Testis (tissue), 3 donors: ENCODE results near the gene MAGOH. TPM values are rescaled to one million over a fixed set of nuclear protein-coding genes. Genes with fewer than 3 reads are reported as not detected.

Source experiments
- DNase-seq: peaks from one replicate; pipeline ENCODE4 v3.0.0-alpha.2; 2019
- H3K27ac ChIP-seq, 2 donors: fragments of 200-600 bp; sonication (generic); one replicate each; pipeline ENCODE4 v1.5.1; 2019
- H3K27me3 ChIP-seq: fragments of 200-600 bp; sonication (generic); one replicate; pipeline ENCODE4 v1.5.1; 2019
- H3K36me3 ChIP-seq: fragments of 200-600 bp; sonication (generic); one replicate; pipeline ENCODE4 v1.5.1; 2017; ENCODE audit warnings: low read depth; ENCODE audit errors: missing control alignments
- H3K4me1 ChIP-seq: fragments of 200-600 bp; sonication (generic); one replicate; pipeline ENCODE4 v1.5.1; 2019
- H3K4me3 ChIP-seq, 2 donors: fragments of 200-600 bp; sonication (generic); one replicate each; pipeline ENCODE4 v1.5.1; 2017 to 2019
- H3K9me3 ChIP-seq: fragments of 200-600 bp; sonication (generic); one replicate; pipeline ENCODE4 v1.5.1; 2017
- POLR2A ChIP-seq: fragments of 450-650 bp; IDR thresholded peaks from one replicate; pipeline ENCODE4 v1.6.1; 2017; ENCODE audit warnings: antibody characterized with exemption, mild to moderate bottlenecking, moderate library complexity
- WGBS, 2 donors: methylation state at CpG; one replicate each; pipeline ENCODE4 v1.1.5; 2018; 5-methylcytosine and 5-hydroxymethylcytosine counted together
- intact Hi-C: fragments of 100-400 bp; cut with DNase I; formaldehyde crosslinking; loops from one replicate; pipeline ENCODE4 v1.15.1; 2023; ENCODE audit warnings: low total_unique reads
- polyA plus RNA-seq: library from polyadenylated mRNA; stranded (reverse); fragments of 350-450 nt; fragmentation: Illumina TruSeq; extraction: RNeasy Lipid Tissue Mini Kit (QIAGEN cat#74804); gene quantifications from one replicate; pipeline ENCODE4 v1.2.3, GENCODE V29; 2014; ENCODE audit warnings: low read depth, low replicate concordance; ENCODE audit not compliant: insufficient read depth
- total RNA-seq, 2 donors: library from RNA; depleted of rRNA; stranded (reverse); fragments of >200 nt; gene quantifications; one replicate each; pipeline ENCODE4 v1.2.3, GENCODE V29; 2016
- TF ChIP-seq, protein P1 (sequence below), 3 experiments: fragments of 450-650 bp in 2 of 3; fragments of 200-600 bp in 1 of 3; sonication (generic) in 1 of 3; IDR thresholded peaks; one replicate each; pipeline ENCODE4 v1.5.1; 2016 to 2019; ENCODE audit warnings: antibody characterized with exemption in 3 of 3, mild to moderate bottlenecking in 2 of 3, moderate library complexity in 1 of 3

Gene MAGOH
- total and polyA plus RNA-seq, 3 donors from 2014 or later, result 32.0 to 50.0 (median 39.1) TPM

- Histone ChIP-seq H3K4me3 (no peak overlapping the region), H3K27ac (no peak overlapping the region), H3K4me1 (peaks cover 16% of the 10 kb centered on the region), H3K9me3 (no peaks in the 10 kb centered on the region), H3K36me3 (no peaks in the 10 kb centered on the region), H3K27me3 (no peaks in the 10 kb centered on the region)
- DNase-seq, result no peak
- WGBS, 2 donors, result 88 to 89% methylated on average over 6 to 7 of the region's 7 CpGs
- TF ChIP-seq, protein P1, sequence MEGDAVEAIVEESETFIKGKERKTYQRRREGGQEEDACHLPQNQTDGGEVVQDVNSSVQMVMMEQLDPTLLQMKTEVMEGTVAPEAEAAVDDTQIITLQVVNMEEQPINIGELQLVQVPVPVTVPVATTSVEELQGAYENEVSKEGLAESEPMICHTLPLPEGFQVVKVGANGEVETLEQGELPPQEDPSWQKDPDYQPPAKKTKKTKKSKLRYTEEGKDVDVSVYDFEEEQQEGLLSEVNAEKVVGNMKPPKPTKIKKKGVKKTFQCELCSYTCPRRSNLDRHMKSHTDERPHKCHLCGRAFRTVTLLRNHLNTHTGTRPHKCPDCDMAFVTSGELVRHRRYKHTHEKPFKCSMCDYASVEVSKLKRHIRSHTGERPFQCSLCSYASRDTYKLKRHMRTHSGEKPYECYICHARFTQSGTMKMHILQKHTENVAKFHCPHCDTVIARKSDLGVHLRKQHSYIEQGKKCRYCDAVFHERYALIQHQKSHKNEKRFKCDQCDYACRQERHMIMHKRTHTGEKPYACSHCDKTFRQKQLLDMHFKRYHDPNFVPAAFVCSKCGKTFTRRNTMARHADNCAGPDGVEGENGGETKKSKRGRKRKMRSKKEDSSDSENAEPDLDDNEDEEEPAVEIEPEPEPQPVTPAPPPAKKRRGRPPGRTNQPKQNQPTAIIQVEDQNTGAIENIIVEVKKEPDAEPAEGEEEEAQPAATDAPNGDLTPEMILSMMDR (IDR thresholded peaks at IDR 0.05), result no peak
- no peak for TF ChIP-seq POLR2A
- intact Hi-C loops, result no loop called here
Observed at GRCh38 chr1:53218201-53218600, 20.1 kb downstream of the MAGOH start.

- no peak for TF ChIP-seq POLR2A
- TF ChIP-seq, protein P1 (IDR thresholded peaks at IDR 0.05), result no peak
- Histone ChIP-seq H3K36me3 (no peaks in the 10 kb centered on the region), H3K27ac (no peak overlapping the region), H3K4me1 (peaks cover 6% of the 10 kb centered on the region), H3K4me3 (no peak overlapping the region), H3K27me3 (no peaks in the 10 kb centered on the region), H3K9me3 (no peaks in the 10 kb centered on the region)
- no peak for DNase-seq
- intact Hi-C loops, result no loop called here
- 76 to 80% methylated on average over 5 of the region's 5 CpGs for WGBS, 2 donors
Observed at GRCh38 chr1:53214376-53214940, 23.9 kb downstream of the MAGOH start.

- TF ChIP-seq, protein P1 (IDR thresholded peaks at IDR 0.05), result no peak
- TF ChIP-seq POLR2A, result no peak
- H3K27me3 ChIP-seq, result no peaks in the 10 kb centered on the region
- intact Hi-C loops, result no loop called here
- H3K9me3 ChIP-seq, result no peaks in the 10 kb centered on the region
- no peaks in the 10 kb centered on the region for H3K36me3 ChIP-seq
- H3K4me3 ChIP-seq, result no peak overlapping the region
- DNase-seq, result no peak
- WGBS, 2 donors, result 94 to 100% methylated on average over 2 to 11 of the region's 11 CpGs
- no peak overlapping the region for H3K27ac ChIP-seq
- H3K4me1 ChIP-seq, result no peaks in the 10 kb centered on the region
Observed at GRCh38 chr1:53210954-53211353, 27.4 kb downstream of the MAGOH start.

DNA sequence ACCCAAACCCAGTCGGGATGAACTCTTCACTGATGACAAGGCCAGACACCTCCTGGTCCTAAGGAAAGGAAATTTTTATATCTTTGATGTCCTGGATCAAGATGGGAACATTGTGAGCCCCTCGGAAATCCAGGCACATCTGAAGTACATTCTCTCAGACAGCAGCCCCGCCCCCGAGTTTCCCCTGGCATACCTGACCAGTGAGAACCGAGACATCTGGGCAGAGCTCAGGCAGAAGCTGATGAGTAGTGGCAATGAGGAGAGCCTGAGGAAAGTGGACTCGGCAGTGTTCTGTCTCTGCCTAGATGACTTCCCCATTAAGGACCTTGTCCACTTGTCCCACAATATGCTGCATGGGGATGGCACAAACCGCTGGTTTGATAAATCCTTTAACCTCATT is 28.0 kb downstream of the MAGOH start:
- intact Hi-C loops, result no loop called here
- Histone ChIP-seq H3K27ac (no peak overlapping the region), H3K9me3 (no peaks in the 10 kb centered on the region), H3K27me3 (no peaks in the 10 kb centered on the region), H3K4me1 (no peaks in the 10 kb centered on the region), H3K4me3 (no peak overlapping the region), H3K36me3 (no peaks in the 10 kb centered on the region)
- no peak for DNase-seq
- WGBS, 2 donors, result 84 to 92% methylated on average over 7 of the region's 7 CpGs
- TF ChIP-seq POLR2A, result no peak
- TF ChIP-seq, protein P1 (IDR thresholded peaks at IDR 0.05), result no peak

DNA sequence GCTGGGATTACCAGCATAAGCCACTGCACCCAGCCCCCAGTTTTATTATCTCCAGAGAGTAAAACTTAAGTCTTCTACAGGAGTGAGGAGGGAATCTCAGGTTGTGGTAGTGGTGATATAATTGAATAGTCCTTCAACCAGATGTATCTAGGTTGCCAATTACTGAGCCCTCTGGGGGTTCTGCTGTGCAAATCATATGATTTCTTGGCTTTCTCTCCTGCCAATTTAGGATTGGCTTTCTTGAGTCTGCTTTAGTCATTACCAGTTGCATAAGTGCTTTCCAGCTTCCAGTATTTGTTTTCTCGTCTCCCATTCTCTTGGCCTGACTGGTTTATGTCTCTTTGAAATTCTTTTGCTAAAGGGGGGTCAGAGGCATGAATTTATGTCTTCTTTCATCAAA is 30.6 kb downstream of the MAGOH start:
- Histone ChIP-seq H3K9me3 (no peaks in the 10 kb centered on the region), H3K4me3 (no peak overlapping the region), H3K4me1 (no peaks in the 10 kb centered on the region), H3K27me3 (no peaks in the 10 kb centered on the region), H3K27ac (no peak overlapping the region), H3K36me3 (no peaks in the 10 kb centered on the region)
- intact Hi-C loops, result no loop called here
- TF ChIP-seq, protein P1 (IDR thresholded peaks at IDR 0.05), result no peak
- no peak for TF ChIP-seq POLR2A
- 95 to 100% methylated on average over 1 of the region's 1 CpG for WGBS, 2 donors
- no peak for DNase-seq
